Motor neuron (in vitro differentiated cells): Measurements from ENCODE around the gene CTSS. TPM values are rescaled to one million over a fixed set of nuclear protein-coding genes. Genes with fewer than 3 reads are reported as not detected.
A peak's percentile ranks its signal among the peaks of the same experiment; 100 is the strongest.
"Not testable (repeated sequence)": the region's sequence is repeated elsewhere in the genome, so short reads cannot be mapped to it uniquely, and the experiment has no call there.

Experiments used
- ATAC-seq, 8 experiments: fragments of 200-7000 bp; cut with Tn5 transposase; replicated peaks in 6 of 8; 2 replicates each; pipeline ENCODE4 v1.8.0; 2021; ENCODE audit warnings: mild to moderate bottlenecking in 8 of 8, moderate library complexity in 8 of 8
- H3K27ac ChIP-seq, 2 donors: fragments of 250-450 bp; sonication (Bioruptor Pico); 2 replicates each; pipeline ENCODE4 v1.9.0; 2021; ENCODE audit warnings: antibody characterized with exemption in 2 of 2, mild to moderate bottlenecking in 2 of 2, moderate library complexity in 1 of 2
- H3K4me1 ChIP-seq, 2 donors: fragments of 250-450 bp; sonication (Bioruptor Pico); replicated peaks in 1 of 2; 2 replicates each; pipeline ENCODE4 v1.6.1; 2021; ENCODE audit warnings: antibody characterized with exemption in 2 of 2, mild to moderate bottlenecking in 2 of 2, moderate library complexity in 1 of 2
- H3K4me3 ChIP-seq, 5 donors: fragments of 250-450 bp; sonication (Bioruptor Pico); 2 replicates each; pipeline ENCODE4 v1.9.0; 2021; ENCODE audit warnings: antibody characterized with exemption in 5 of 5, mild to moderate bottlenecking in 5 of 5, moderate library complexity in 4 of 5
- WGBS, 10 experiments: fragments of 450-650 bp; shearing (Covaris generic); methylation state at CpG; one replicate each; pipeline ENCODE4 v1.0.0; 2022; 5-methylcytosine and 5-hydroxymethylcytosine counted together
- in situ Hi-C, 9 experiments: fragments of 400-800 bp; cut with MboI; loops; one replicate each; pipeline ENCODE4 v1.15.0; 2021; ENCODE audit warnings: low sequenced_read_pairs in 9 of 9, low pct_unique_long_range_greater_than_20kb in 2 of 9; ENCODE audit not compliant: unreplicated experiment in 9 of 9
- total RNA-seq, 8 experiments: library from RNA; unstranded; fragments of 300-600 nt; gene quantifications; 2 replicates each; pipeline versions ENCODE4 v1.2.3 to v1.2.4, GENCODE V29; 2022

CTSS gene
- total RNA-seq, 8 experiments from 2014 or later = 0.09 to 14.8 (median 1.1) TPM

- ATAC-seq, in situ Hi-C loops: not testable (repeated sequence)
- WGBS, 10 experiments = 83 to 100% (median 90%) methylated on average over 1 to 3 of the region's 3 CpGs; no CpG with 5 or more reads in 4 of the 10 experiments
These were observed 28.2 kb upstream of the CTSS start for GRCh38 chr1:150793778-150794177.

DNA sequence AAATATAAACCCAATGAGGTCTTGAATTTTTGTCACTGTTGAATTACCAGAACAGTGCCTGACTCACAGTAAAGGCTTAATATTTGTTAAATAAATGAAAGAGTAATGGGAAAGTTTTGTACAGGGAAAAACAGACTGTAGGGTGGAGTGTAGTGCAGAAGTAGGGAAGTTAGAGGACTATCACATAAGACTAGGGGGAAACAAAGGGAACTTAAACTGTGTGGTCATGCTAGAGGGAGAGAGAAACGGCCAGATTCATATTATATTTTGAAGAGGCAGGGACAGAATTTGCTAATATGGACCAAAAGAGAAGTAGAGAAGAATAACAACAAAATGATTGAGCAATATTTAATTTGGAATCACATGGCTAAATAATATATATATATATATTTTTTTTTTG, 27.6 kb upstream of the CTSS start:
- in situ Hi-C loops = no loop called here
- no peak overlapping the region for H3K4me3 ChIP-seq
- ATAC-seq = no peak
- 63 to 100% (median 72%) methylated on average over 1 of the region's 1 CpG; no CpG with 5 or more reads in 4 of the 10 experiments for WGBS, 10 experiments
- H3K27ac ChIP-seq = no peak overlapping the region
- peaks cover under 1 to 2% of the 10 kb centered on the region in 2 donors for H3K4me1 ChIP-seq

More at GRCh38 chr1:150793778-150794177, 28.2 kb upstream of the CTSS start:
- not testable (repeated sequence) for H3K4me1 ChIP-seq, H3K27ac ChIP-seq, H3K4me3 ChIP-seq

- WGBS, 10 experiments = 67 to 100% (median 95%) methylated on average over 3 to 4 of the region's 4 CpGs; no CpG with 5 or more reads in 1 of the 10 experiments
These were observed 26.0 kb upstream of the CTSS start for GRCh38 chr1:150791585-150791984.

GRCh38 chr1:150789396-150789795, 23.8 kb upstream of the CTSS start:
- ATAC-seq = no peak

More at GRCh38 chr1:150791585-150791984, 26.0 kb upstream of the CTSS start:
- in situ Hi-C loops = no loop called here
- H3K4me1 ChIP-seq = no peaks in the 10 kb centered on the region
- no peak overlapping the region for H3K4me3 ChIP-seq
- ATAC-seq = no peak
- H3K27ac ChIP-seq = no peak overlapping the region

GRCh38 chr1:150788946-150789345, 23.4 kb upstream of the CTSS start:
- ATAC-seq = no peak
- H3K27ac ChIP-seq = no peak overlapping the region
- H3K4me3 ChIP-seq = no peak overlapping the region
- in situ Hi-C loops = no loop called here
- H3K4me1 ChIP-seq = no peaks in the 10 kb centered on the region
- 19 to 100% (median 88%) methylated on average over 1 to 4 of the region's 4 CpGs for WGBS, 10 experiments

More at GRCh38 chr1:150789396-150789795, 23.8 kb upstream of the CTSS start:
- Histone ChIP-seq H3K4me3 (no peak overlapping the region), H3K4me1 (no peaks in the 10 kb centered on the region), H3K27ac (no peak overlapping the region)
- in situ Hi-C loops = no loop called here
- 17 to 100% (median 70%) methylated on average over 1 to 4 of the region's 4 CpGs for WGBS, 10 experiments

DNA sequence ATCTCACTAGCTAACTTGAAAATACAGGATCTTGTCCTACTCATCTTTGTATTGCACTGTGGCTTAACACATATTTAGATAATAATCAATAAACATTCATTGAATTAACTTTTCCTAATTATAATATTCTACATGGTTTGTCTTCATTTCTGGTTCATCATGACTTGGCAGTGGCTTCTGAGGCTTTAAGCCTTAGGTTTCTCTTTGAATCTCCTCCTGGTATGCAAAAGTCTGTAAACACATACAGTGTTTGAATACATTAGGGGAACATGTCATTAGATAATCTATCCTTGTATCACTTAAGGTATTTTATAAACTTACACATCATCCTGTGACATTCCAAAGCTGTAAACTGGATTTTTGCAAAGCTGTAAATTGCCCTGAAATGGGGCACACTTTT, 21.9 kb upstream of the CTSS start:
- no peaks in the 10 kb centered on the region for H3K4me1 ChIP-seq
- no peak overlapping the region for H3K4me3 ChIP-seq
- no peak overlapping the region for H3K27ac ChIP-seq
- in situ Hi-C loops = no loop called here
- peak in 2 of 8 experiments; percentile 52 to 62 for ATAC-seq

GRCh38 chr1:150780510-150780909, 14.9 kb upstream of the CTSS start:
- H3K27ac ChIP-seq = no peak overlapping the region
- H3K4me3 ChIP-seq = no peak overlapping the region
- in situ Hi-C loops = no loop called here
- no peaks in the 10 kb centered on the region for H3K4me1 ChIP-seq
- ATAC-seq = no peak
- 86 to 100% (median 100%) methylated on average over 1 of the region's 3 CpGs; no CpG with 5 or more reads in 3 of the 10 experiments for WGBS, 10 experiments

GRCh38 chr1:150778409-150778808, 12.8 kb upstream of the CTSS start:
- Histone ChIP-seq H3K4me3 (no peak overlapping the region), H3K4me1 (no peaks in the 10 kb centered on the region), H3K27ac (no peak overlapping the region)
- in situ Hi-C loops = no loop called here
- peak in 1 of 8 experiments; percentile 34 for ATAC-seq
- 50 to 100% (median 95%) methylated on average over 1 of the region's 1 CpG; no CpG with 5 or more reads in 4 of the 10 experiments for WGBS, 10 experiments

DNA sequence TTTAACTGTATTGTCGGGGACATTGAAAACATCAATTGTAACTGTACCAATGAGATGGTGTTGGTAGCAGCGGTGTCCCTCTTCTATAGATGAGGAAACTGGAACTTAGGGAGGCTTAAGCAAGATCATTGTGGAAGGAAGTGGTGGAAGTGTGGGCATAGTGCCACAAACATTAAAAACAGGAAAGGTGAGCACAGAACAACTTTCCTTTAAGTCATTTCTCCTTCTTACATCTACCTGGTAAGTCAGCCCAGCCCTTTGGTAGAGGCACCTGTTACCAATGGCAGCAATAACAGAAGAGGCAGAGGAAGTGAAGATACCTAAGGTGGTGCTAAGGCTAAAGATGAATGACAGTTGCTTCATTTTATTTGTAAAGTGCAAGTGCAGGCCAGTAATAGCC, 12.0 kb upstream of the CTSS start:
- H3K27ac ChIP-seq = no peak overlapping the region
- H3K4me3 ChIP-seq = no peak overlapping the region
- ATAC-seq = no peak
- in situ Hi-C loops = no loop called here
- no peaks in the 10 kb centered on the region for H3K4me1 ChIP-seq
- 71 to 100% (median 90%) methylated on average over 1 to 2 of the region's 2 CpGs; no CpG with 5 or more reads in 2 of the 10 experiments for WGBS, 10 experiments

GRCh38 chr1:150775931-150776505, 10.4 kb upstream of the CTSS start:
- ATAC-seq, H3K27ac ChIP-seq, H3K4me3 ChIP-seq, in situ Hi-C loops, H3K4me1 ChIP-seq: not testable (repeated sequence)
- 14 to 100% (median 91%) methylated on average over 1 to 12 of the region's 13 CpGs; no CpG with 5 or more reads in 1 of the 10 experiments for WGBS, 10 experiments

- in situ Hi-C loops = no loop called here
- ATAC-seq = no peak
- 40 to 100% (median 91%) methylated on average over 1 to 3 of the region's 3 CpGs for WGBS, 10 experiments
- Histone ChIP-seq H3K4me1 (no peaks in the 10 kb centered on the region), H3K27ac (no peak overlapping the region), H3K4me3 (no peak overlapping the region)
These were observed 9.7 kb upstream of the CTSS start for GRCh38 chr1:150775276-150775675.

DNA sequence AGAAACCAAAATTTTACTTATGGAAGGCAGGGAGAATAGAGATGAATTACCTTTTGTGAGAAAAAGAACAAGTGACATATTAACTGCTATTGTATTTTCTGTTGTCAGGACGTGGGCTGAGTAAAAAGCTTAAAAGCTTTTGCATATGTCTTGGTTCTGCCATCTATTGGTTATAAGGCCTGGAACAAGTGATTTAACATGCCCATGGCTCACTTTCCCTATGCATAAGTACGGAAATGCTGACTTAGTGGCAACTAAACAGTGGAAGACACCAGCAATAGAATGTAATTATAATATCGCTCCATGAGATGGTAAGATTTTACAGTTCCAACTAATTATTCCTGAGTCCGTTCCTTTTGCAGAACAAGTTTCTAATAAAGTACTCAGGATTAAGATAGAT, 6.7 kb upstream of the CTSS start:
- WGBS, 10 experiments = 17 to 82% (median 64%) methylated on average over 2 to 4 of the region's 4 CpGs; no CpG with 5 or more reads in 1 of the 10 experiments
- H3K27ac ChIP-seq = no peak overlapping the region
- in situ Hi-C loops = no loop called here
- ATAC-seq = no peak
- H3K4me3 ChIP-seq = no peak overlapping the region
- H3K4me1 ChIP-seq = no peaks in the 10 kb centered on the region

GRCh38 chr1:150767704-150768103, 2.1 kb upstream of the CTSS start:
- ATAC-seq, H3K4me1 ChIP-seq, in situ Hi-C loops, H3K4me3 ChIP-seq, H3K27ac ChIP-seq: not testable (repeated sequence)
- WGBS, 10 experiments = 0 to 100% (median 80%) methylated on average over 1 of the region's 1 CpG; no CpG with 5 or more reads in 3 of the 10 experiments

DNA sequence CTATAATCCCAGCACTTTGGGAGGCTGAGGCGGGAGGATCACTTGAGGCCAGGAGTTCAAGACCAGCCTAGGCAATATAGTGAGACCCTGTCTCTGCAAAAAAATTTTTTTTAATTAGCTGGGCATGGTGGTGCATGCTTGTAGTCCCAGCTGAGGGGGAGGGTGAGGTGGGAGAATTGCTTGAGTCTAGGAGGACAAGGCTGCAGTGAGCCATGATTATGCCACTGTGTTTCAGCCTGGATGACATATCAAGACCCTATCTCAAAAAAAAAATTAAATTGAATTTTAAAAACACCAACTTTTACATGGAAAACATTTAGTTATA, 361 bp upstream of the CTSS start:
- in situ Hi-C loops, H3K4me1 ChIP-seq, H3K27ac ChIP-seq, ATAC-seq, H3K4me3 ChIP-seq: not testable (repeated sequence)
- 50 to 100% (median 100%) methylated on average over 1 of the region's 1 CpG; no CpG with 5 or more reads in 4 of the 10 experiments for WGBS, 10 experiments
